ENCODE results near the gene NGEF. TPM values are rescaled to one million over a fixed set of nuclear protein-coding genes. Genes with fewer than 3 reads are reported as not detected.
A peak's percentile ranks its signal among the peaks of the same experiment; 100 is the strongest.

Gene NGEF
- total and polyA plus RNA-seq, 4 donors, result 0.54 to 10.1 (median 2.7) TPM

DNA sequence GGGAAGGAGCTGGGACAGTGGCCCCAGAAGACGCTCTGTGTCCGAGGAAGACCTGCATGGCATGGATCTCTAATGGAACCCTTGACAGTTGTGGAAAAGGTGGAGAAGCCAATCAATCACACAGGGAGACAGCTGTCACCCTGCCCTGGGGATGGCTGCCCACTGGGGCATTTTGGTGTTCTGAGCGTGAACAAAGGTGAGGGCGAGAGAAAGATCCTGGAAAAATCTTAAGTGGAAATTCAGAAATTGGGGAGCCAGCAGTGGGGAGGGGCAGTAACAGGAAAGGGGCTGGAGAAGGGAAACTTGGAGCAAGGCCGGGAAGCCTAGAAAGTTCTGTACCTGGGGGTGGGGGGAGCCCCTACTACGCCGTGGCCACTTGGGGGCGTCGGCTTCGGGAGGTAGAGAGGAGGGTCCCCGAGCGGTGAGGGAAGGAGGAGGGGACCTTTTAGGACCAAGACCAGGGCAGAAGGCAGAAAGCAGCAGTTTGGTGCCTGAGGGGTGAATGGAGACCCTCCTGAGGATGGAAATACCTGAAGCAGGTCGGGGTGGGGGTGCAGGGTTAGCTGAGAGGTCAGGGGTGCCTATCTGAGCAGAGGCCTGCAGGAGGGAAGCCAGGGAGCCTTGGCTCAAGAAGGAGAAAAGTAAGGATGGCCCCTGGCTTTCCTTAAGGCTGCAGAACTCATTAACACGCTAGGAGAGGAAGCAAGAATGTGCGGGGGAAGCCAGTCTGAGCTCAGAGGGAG, 30.0 kb downstream of the NGEF start:
- DNase-seq, result no peak
- H3K27ac ChIP-seq (ENCODE audit: low read depth in 1 of 2, low read length in 2 of 2), result no peak overlapping the region
- intact Hi-C loops (cut with DNase I), result no loop called here
- no peaks in the 10 kb centered on the region for H3K4me1 ChIP-seq (ENCODE audit: control insufficient read depth in 1 of 2, insufficient read depth in 2 of 2, low read length in 2 of 2)
- no peaks in the 10 kb centered on the region for H3K27me3 ChIP-seq (ENCODE audit: control insufficient read depth in 1 of 2, insufficient read depth in 2 of 2, low read length in 1 of 2)
- ATAC-seq (ENCODE audit: low FRiP score), result no peak
- no peaks in the 10 kb centered on the region for H3K36me3 ChIP-seq (ENCODE audit: control insufficient read depth in 1 of 2, insufficient read depth in 2 of 2, low read length in 1 of 2)
- WGBS, 2 donors, result 59 to 60% methylated on average over 15 of the region's 15 CpGs
- H3K4me3 ChIP-seq (ENCODE audit: low read length in 2 of 2), result no peak overlapping the region
- no peaks in the 10 kb centered on the region for H3K9me3 ChIP-seq (ENCODE audit: control insufficient read depth, low read length)

DNA sequence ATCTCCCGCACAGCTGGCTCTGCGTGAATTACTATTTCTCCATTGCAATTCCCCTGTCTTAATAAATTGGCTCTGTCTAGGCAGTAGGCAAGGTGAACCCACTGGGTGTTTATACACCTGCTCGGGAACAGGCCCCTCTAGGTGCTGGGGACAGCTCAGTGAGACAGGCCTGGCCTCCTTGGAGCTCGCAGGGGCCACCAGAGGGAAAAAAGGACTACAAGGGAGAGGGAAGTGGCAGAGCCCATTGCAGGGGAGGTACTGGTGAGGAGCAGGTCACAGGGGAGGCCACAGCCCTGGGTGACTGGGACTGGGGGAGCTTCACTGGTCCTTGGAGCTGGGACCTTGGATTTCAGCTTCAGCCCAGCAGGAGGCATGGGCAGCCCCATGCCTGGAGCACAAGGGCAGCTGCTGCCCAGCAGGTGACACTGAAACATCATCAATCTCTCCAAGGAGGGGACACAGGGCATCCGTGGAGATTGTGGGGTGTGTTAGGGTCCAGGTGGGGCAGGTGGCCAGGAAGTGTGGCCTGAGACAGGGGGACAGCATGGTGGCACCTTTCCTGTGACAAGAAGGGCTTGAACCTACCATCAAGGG, 31.2 kb downstream of the NGEF start:
- DNase-seq, result no peak
- H3K27me3 ChIP-seq (ENCODE audit: control insufficient read depth in 1 of 2, insufficient read depth in 2 of 2, low read length in 1 of 2), result no peaks in the 10 kb centered on the region
- intact Hi-C loops (cut with DNase I), result no loop called here

DNA sequence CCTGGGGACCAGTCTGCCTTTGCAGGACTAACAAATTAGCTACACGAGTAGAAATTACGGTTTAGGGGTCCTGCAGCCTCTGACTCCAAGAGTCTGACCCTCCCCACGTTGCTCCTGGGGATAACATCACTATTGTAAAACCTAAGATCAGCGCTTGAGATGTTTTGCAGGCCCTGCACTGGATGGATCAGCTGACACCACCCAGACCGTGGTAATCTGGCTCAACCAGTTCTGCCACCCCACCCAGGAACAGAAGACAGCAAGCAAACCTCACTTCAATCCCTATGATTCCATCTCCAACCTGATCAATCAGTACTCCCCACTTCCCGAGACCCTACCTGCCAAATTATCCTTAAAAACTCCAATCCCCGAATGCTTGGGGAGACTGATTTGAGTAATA, 31.7 kb downstream of the NGEF start:
- no peak for ATAC-seq (ENCODE audit: low FRiP score)
- H3K36me3 ChIP-seq (ENCODE audit: control insufficient read depth in 1 of 2, insufficient read depth in 2 of 2, low read length in 1 of 2), result no peaks in the 10 kb centered on the region
- peak in 1 of 2 donors; percentile 21 for DNase-seq
- intact Hi-C loops (cut with DNase I), result no loop called here
- H3K4me3 ChIP-seq (ENCODE audit: low read length in 2 of 2), result no peak overlapping the region
- 73 to 91% methylated on average over 7 of the region's 7 CpGs for WGBS, 2 donors
- no peaks in the 10 kb centered on the region for H3K27me3 ChIP-seq (ENCODE audit: control insufficient read depth in 1 of 2, insufficient read depth in 2 of 2, low read length in 1 of 2)
- no peak overlapping the region for H3K27ac ChIP-seq (ENCODE audit: low read depth in 1 of 2, low read length in 2 of 2)
- H3K4me1 ChIP-seq (ENCODE audit: control insufficient read depth in 1 of 2, insufficient read depth in 2 of 2, low read length in 2 of 2), result no peaks in the 10 kb centered on the region
- H3K9me3 ChIP-seq (ENCODE audit: control insufficient read depth, low read length), result no peaks in the 10 kb centered on the region

More for the DNA sequence above, 31.2 kb downstream of the NGEF start:
- no peak overlapping the region for H3K4me3 ChIP-seq (ENCODE audit: low read length in 2 of 2)
- H3K27ac ChIP-seq (ENCODE audit: low read depth in 1 of 2, low read length in 2 of 2), result no peak overlapping the region
- no peaks in the 10 kb centered on the region for H3K4me1 ChIP-seq (ENCODE audit: control insufficient read depth in 1 of 2, insufficient read depth in 2 of 2, low read length in 2 of 2)
- no peaks in the 10 kb centered on the region for H3K9me3 ChIP-seq (ENCODE audit: control insufficient read depth, low read length)
- no peak for ATAC-seq (ENCODE audit: low FRiP score)
- no peaks in the 10 kb centered on the region for H3K36me3 ChIP-seq (ENCODE audit: control insufficient read depth in 1 of 2, insufficient read depth in 2 of 2, low read length in 1 of 2)
- 84 to 89% methylated on average over 5 of the region's 5 CpGs for WGBS, 2 donors

DNA sequence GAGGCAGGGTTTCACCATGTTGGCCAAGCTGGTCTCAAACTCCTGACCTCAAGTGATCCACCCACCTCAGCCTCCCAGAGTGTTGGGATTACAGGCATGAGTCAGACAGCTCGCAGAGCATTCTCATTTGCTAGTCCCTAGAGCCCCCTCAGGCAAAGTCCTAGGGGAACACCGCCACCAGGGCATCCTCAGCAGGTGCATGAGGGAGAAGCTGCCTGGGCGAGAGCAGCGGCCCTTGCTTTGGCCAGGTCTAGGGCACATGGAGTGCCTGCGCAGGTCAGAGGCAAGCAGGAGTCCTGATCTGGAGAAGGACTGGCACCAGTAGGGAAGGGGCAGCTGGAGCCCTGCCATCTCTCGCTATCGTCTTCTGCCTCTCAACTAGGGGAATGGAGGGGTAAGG, 32.4 kb downstream of the NGEF start:
- no peak overlapping the region for H3K27ac ChIP-seq (ENCODE audit: low read depth in 1 of 2, low read length in 2 of 2)
- no peaks in the 10 kb centered on the region for H3K4me1 ChIP-seq (ENCODE audit: control insufficient read depth in 1 of 2, insufficient read depth in 2 of 2, low read length in 2 of 2)
- DNase-seq (peak in 1 of 2 donors; percentile 33), ATAC-seq (ENCODE audit: low FRiP score) (no peak)
- no peaks in the 10 kb centered on the region for H3K9me3 ChIP-seq (ENCODE audit: control insufficient read depth, low read length)
- 81 to 93% methylated on average over 7 of the region's 7 CpGs for WGBS, 2 donors
- no peaks in the 10 kb centered on the region for H3K36me3 ChIP-seq (ENCODE audit: control insufficient read depth in 1 of 2, insufficient read depth in 2 of 2, low read length in 1 of 2)
- H3K4me3 ChIP-seq (ENCODE audit: low read length in 2 of 2), result no peak overlapping the region
- no peaks in the 10 kb centered on the region for H3K27me3 ChIP-seq (ENCODE audit: control insufficient read depth in 1 of 2, insufficient read depth in 2 of 2, low read length in 1 of 2)
- intact Hi-C loops (cut with DNase I), result no loop called here

DNA sequence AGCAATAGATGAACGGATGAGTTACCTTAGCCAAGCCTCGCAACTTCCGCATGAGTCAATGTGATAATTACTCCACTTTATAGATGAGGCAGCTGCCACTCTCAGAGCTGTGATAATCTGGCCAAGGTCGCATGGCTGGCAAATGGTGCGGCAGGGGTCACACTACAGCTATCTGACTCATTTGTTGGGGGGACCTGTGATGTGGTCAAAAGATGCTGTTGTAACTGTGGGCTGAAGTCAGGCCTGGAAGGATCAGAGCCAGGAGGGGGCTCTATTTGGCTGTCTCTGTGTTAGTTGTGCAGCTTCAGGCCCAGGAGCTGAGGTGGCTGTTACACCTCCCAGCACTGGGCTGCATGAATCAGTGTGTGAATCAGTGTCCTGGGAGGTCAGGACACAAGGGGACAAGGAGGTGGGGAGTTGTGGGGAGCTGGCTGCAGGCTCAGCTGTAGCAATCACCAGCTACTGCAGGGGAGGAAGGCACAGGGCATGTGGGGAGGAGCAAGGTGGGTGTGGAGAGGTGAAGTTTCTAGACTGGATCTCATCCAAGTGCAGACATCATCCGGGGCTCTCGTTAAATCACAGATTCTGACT, 33.1 kb downstream of the NGEF start:
- intact Hi-C loops (cut with DNase I), result no loop called here
- peak in 1 of 2 donors; percentile 35 for DNase-seq
- H3K9me3 ChIP-seq (ENCODE audit: control insufficient read depth, low read length), result no peaks in the 10 kb centered on the region
- no peaks in the 10 kb centered on the region for H3K4me1 ChIP-seq (ENCODE audit: control insufficient read depth in 1 of 2, insufficient read depth in 2 of 2, low read length in 2 of 2)
- ATAC-seq (ENCODE audit: low FRiP score), result no peak
- no peak overlapping the region for H3K4me3 ChIP-seq (ENCODE audit: low read length in 2 of 2)
- no peaks in the 10 kb centered on the region for H3K27me3 ChIP-seq (ENCODE audit: control insufficient read depth in 1 of 2, insufficient read depth in 2 of 2, low read length in 1 of 2)
- no peaks in the 10 kb centered on the region for H3K36me3 ChIP-seq (ENCODE audit: control insufficient read depth in 1 of 2, insufficient read depth in 2 of 2, low read length in 1 of 2)
- H3K27ac ChIP-seq (ENCODE audit: low read depth in 1 of 2, low read length in 2 of 2), result no peak overlapping the region
- 81% methylated on average over 7 of the region's 7 CpGs for WGBS, 2 donors

DNA sequence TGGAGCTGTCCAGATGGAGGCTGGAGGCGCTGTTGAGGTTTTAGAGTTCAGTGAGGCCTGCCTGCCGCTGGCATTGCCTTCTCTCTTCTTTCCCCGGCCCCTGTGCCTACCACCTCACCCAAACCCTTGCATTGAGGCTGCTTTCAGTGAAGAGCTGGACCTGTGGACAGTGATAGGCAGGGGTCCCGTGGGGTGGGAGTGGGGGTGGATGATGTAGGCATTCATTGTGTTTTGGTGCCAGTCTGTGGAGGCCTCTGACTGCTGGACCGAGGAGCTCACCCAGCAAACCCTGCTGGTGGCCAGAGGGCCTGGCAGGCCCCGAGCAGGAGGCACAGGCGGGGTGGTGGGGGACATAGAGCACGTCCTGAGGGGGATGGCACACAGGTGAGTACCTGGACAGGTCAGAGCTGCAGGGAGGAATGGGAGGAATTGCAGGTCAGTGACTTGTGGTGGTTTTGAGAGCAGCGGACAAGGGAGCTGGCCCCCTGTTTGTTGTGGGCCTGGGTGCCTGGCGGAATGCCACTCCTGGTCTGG, 35.6 kb downstream of the NGEF start:
- Histone ChIP-seq H3K27me3 (ENCODE audit: control insufficient read depth in 1 of 2, insufficient read depth in 2 of 2, low read length in 1 of 2) (no peaks in the 10 kb centered on the region), H3K9me3 (ENCODE audit: control insufficient read depth, low read length) (no peaks in the 10 kb centered on the region), H3K4me3 (ENCODE audit: low read length in 2 of 2) (no peak overlapping the region), H3K4me1 (ENCODE audit: control insufficient read depth in 1 of 2, insufficient read depth in 2 of 2, low read length in 2 of 2) (no peaks in the 10 kb centered on the region), H3K36me3 (ENCODE audit: control insufficient read depth in 1 of 2, insufficient read depth in 2 of 2, low read length in 1 of 2) (no peaks in the 10 kb centered on the region), H3K27ac (ENCODE audit: low read depth in 1 of 2, low read length in 2 of 2) (no peak overlapping the region)
- WGBS, 2 donors, result 89 to 92% methylated on average over 10 of the region's 10 CpGs
- intact Hi-C loops (cut with DNase I), result no loop called here
- DNase-seq, result peak in 1 of 2 donors; percentile 69
- ATAC-seq (ENCODE audit: low FRiP score), result no peak

DNA sequence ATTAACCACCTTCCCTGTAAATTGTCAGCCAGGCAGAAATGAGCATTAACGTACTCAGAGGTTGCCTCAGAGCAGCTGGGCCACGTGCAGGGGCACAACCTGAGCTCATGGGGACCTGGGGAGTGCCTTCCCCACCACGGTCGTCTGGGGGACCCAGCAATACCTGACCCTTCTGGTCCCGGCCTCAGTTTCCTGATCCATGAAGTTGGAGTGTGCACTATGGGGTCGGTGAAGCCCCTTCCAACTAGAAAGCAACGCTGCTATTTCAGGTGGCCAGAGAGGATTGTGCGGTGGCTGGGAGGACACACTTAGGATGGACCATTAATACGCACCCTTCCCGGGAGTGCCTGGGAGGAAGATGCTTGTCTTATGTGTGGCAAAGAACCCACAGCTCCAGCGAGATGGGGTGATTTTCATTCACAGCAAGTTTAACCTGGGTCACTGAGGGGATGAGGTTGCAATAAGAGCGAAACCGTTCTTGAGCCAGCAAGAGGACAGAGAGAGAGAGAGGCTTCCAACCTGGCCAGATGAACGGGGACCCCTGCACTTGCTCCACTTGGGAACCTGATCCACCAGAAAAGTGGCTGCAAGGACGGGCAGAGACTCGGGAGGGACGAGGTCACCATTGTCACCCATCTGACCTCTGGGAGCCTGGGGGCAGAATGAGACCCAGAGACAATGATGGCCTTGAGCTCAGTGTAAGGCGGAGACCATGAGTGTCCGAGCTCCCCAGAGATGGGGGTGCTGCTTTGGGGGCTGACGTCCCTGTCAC, 36.2 kb downstream of the NGEF start:
- no peaks in the 10 kb centered on the region for H3K36me3 ChIP-seq (ENCODE audit: control insufficient read depth in 1 of 2, insufficient read depth in 2 of 2, low read length in 1 of 2)
- 82 to 90% methylated on average over 20 of the region's 20 CpGs for WGBS, 2 donors
- DNase-seq (peak in 1 of 2 donors; percentile 33), ATAC-seq (ENCODE audit: low FRiP score) (no peak)
- H3K4me3 ChIP-seq (ENCODE audit: low read length in 2 of 2), result no peak overlapping the region
- no peak overlapping the region for H3K27ac ChIP-seq (ENCODE audit: low read depth in 1 of 2, low read length in 2 of 2)
- intact Hi-C loops (cut with DNase I), result no loop called here
- no peaks in the 10 kb centered on the region for H3K27me3 ChIP-seq (ENCODE audit: control insufficient read depth in 1 of 2, insufficient read depth in 2 of 2, low read length in 1 of 2)
- no peaks in the 10 kb centered on the region for H3K9me3 ChIP-seq (ENCODE audit: control insufficient read depth, low read length)
- no peaks in the 10 kb centered on the region for H3K4me1 ChIP-seq (ENCODE audit: control insufficient read depth in 1 of 2, insufficient read depth in 2 of 2, low read length in 2 of 2)

DNA sequence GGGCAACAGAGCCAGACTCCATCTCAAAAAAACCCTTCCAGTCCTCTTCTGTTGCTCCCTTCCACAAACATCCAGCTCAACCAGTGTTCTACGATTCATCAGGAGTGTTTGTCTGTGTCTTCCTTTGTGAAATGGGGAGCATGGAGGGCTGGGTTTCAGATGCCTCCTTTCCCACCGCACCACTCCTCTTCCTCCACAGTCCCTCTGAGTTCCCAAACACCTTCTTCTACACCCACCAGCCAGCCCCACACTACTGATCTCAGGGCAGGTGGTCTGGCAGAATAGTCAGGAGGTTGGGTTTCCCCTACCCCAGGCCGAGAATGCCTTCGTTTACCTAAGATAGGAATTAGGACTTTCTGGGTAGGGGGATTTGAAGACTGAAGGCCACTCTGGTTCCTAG, 36.9 kb downstream of the NGEF start:
- WGBS, 2 donors, result 87 to 94% methylated on average over 4 of the region's 4 CpGs
- Histone ChIP-seq H3K36me3 (ENCODE audit: control insufficient read depth in 1 of 2, insufficient read depth in 2 of 2, low read length in 1 of 2) (no peaks in the 10 kb centered on the region), H3K9me3 (ENCODE audit: control insufficient read depth, low read length) (no peaks in the 10 kb centered on the region), H3K27ac (ENCODE audit: low read depth in 1 of 2, low read length in 2 of 2) (no peak overlapping the region), H3K27me3 (ENCODE audit: control insufficient read depth in 1 of 2, insufficient read depth in 2 of 2, low read length in 1 of 2) (no peaks in the 10 kb centered on the region), H3K4me1 (ENCODE audit: control insufficient read depth in 1 of 2, insufficient read depth in 2 of 2, low read length in 2 of 2) (no peaks in the 10 kb centered on the region), H3K4me3 (ENCODE audit: low read length in 2 of 2) (no peak overlapping the region)
- ATAC-seq (ENCODE audit: low FRiP score) (no peak), DNase-seq (no peak)
- intact Hi-C loops (cut with DNase I), result no loop called here

All from aorta (tissue), 5 donors.